H9 (cell line): ENCODE measurements around the gene SIRT6. TPM values are rescaled to one million over a fixed set of nuclear protein-coding genes. Genes with fewer than 3 reads are reported as not detected.

Source experiments
- DNase-seq: peaks from one replicate; pipeline ENCODE4 v3.0.0-alpha.2; 2017
- H2AFZ ChIP-seq: one replicate; pipeline ENCODE4 v1.6.1; 2013; ENCODE audit warnings: mild to moderate bottlenecking, low read length, control low read depth, moderate library complexity
- H2AK5ac ChIP-seq: 2 replicates; pipeline ENCODE4 v1.6.1; 2013; ENCODE audit warnings: low read length, control low read depth, mixed read lengths; ENCODE audit not compliant: insufficient read length
- H2BK120ac ChIP-seq: one replicate; pipeline ENCODE4 v1.6.1; 2013; ENCODE audit warnings: low read depth, mild to moderate bottlenecking, low read length, control low read depth, inconsistent platforms; ENCODE audit not compliant: poor library complexity, severe bottlenecking
- H2BK12ac ChIP-seq: 2 replicates; pipeline ENCODE4 v1.6.1; 2013; ENCODE audit warnings: low read length, control low read depth, mixed read lengths, low read depth; ENCODE audit not compliant: insufficient read length
- H2BK15ac ChIP-seq: 2 replicates; pipeline ENCODE4 v1.6.1; 2013; ENCODE audit warnings: low read depth, low read length, control low read depth
- H2BK20ac ChIP-seq: one replicate; pipeline ENCODE4 v1.6.1; 2013; ENCODE audit warnings: low read depth, mild to moderate bottlenecking, low read length, control low read depth, inconsistent platforms; ENCODE audit not compliant: poor library complexity, severe bottlenecking
- H2BK5ac ChIP-seq: 2 replicates; pipeline ENCODE4 v1.6.1; 2013; ENCODE audit warnings: low read length, control low read depth, mixed read lengths; ENCODE audit not compliant: insufficient read length
- H3K14ac ChIP-seq: 2 replicates; pipeline ENCODE4 v1.6.1; 2013; ENCODE audit warnings: low read length, control low read depth; ENCODE audit not compliant: insufficient read depth
- H3K18ac ChIP-seq: 2 replicates; pipeline ENCODE4 v1.6.1; 2013; ENCODE audit warnings: low read depth, mild to moderate bottlenecking, mixed read lengths, low read length, control low read depth; ENCODE audit not compliant: insufficient read length
- H3K23ac ChIP-seq: 2 replicates; pipeline ENCODE4 v1.6.1; 2013; ENCODE audit warnings: low read length, control low read depth, mixed read lengths, low read depth; ENCODE audit not compliant: insufficient read length
- H3K23me2 ChIP-seq: 2 replicates; pipeline ENCODE4 v1.6.1; 2013; ENCODE audit warnings: low read depth, mild to moderate bottlenecking, mixed read lengths, low read length, control low read depth; ENCODE audit not compliant: insufficient read length, poor library complexity, severe bottlenecking
- H3K27ac ChIP-seq: 2 replicates; pipeline ENCODE4 v1.5.1; 2013; ENCODE audit warnings: low read length, control low read depth, mixed read lengths, low read depth; ENCODE audit not compliant: insufficient read length
- H3K27me3 ChIP-seq: 2 replicates; pipeline ENCODE4 v1.6.1; 2013; ENCODE audit warnings: low read length, control low read depth, inconsistent platforms; ENCODE audit not compliant: insufficient read depth
- H3K4ac ChIP-seq: 2 replicates; pipeline ENCODE4 v1.6.1; 2013; ENCODE audit warnings: low read depth, mild to moderate bottlenecking, control low read depth, inconsistent platforms, low read length, moderate library complexity
- H3K4me1 ChIP-seq: 2 replicates; pipeline ENCODE4 v1.6.1; 2013; ENCODE audit warnings: low read length, control low read depth, inconsistent platforms; ENCODE audit not compliant: insufficient read depth
- H3K4me2 ChIP-seq: 2 replicates; pipeline ENCODE4 v1.6.1; 2013; ENCODE audit warnings: low read length, control low read depth, mixed read lengths; ENCODE audit not compliant: insufficient read length, insufficient read depth
- H3K56ac ChIP-seq: 2 replicates; pipeline ENCODE4 v1.6.1; 2013; ENCODE audit warnings: low read depth, mild to moderate bottlenecking, mixed read lengths, low read length, control low read depth; ENCODE audit not compliant: insufficient read length
- H3K79me1 ChIP-seq: 2 replicates; pipeline ENCODE4 v1.6.1; 2013; ENCODE audit warnings: low read depth, mild to moderate bottlenecking, moderate library complexity, low read length, control low read depth, inconsistent platforms; ENCODE audit not compliant: insufficient read depth, poor library complexity, severe bottlenecking
- H3K79me2 ChIP-seq: 2 replicates; pipeline ENCODE4 v1.6.1; 2013; ENCODE audit warnings: low read length, control low read depth, inconsistent platforms; ENCODE audit not compliant: insufficient read depth
- H3K9ac ChIP-seq: 2 replicates; pipeline ENCODE4 v1.6.1; 2013; ENCODE audit warnings: low read length, control low read depth, mixed read lengths; ENCODE audit not compliant: insufficient read length; ENCODE audit errors: extremely low read depth
- H3K9me3 ChIP-seq: one replicate; pipeline ENCODE4 v1.6.1; 2013; ENCODE audit warnings: low read depth, low read length, inconsistent platforms; ENCODE audit not compliant: control insufficient read depth
- H3T11ph ChIP-seq: one replicate; pipeline ENCODE4 v1.6.1; 2013; ENCODE audit warnings: mild to moderate bottlenecking, low read length, control low read depth, inconsistent platforms
- H4K20me1 ChIP-seq: one replicate; pipeline ENCODE4 v1.6.1; 2013; ENCODE audit not compliant: control insufficient read depth, insufficient read length, insufficient read depth
- H4K5ac ChIP-seq: 2 replicates; pipeline ENCODE4 v1.6.1; 2013; ENCODE audit warnings: low read depth, mild to moderate bottlenecking, mixed read lengths, low read length, control low read depth; ENCODE audit not compliant: insufficient read length
- H4K8ac ChIP-seq: replicated peaks from 2 replicates; pipeline ENCODE4 v1.6.1; 2013; ENCODE audit warnings: low read length, control low read depth, mixed read lengths, low read depth; ENCODE audit not compliant: insufficient read length
- H4K91ac ChIP-seq: 2 replicates; pipeline ENCODE4 v1.6.1; 2013; ENCODE audit warnings: low read depth, mild to moderate bottlenecking, moderate library complexity, mixed read lengths, low read length, control low read depth; ENCODE audit not compliant: insufficient read length
- H3K27ac Mint-ChIP-seq, 3 experiments: 2 replicates in 2 of 3; 3 replicates in 1 of 3; pipeline ENCODE4 v1.8.0; 2020 to 2021; ENCODE audit warnings: mixed read lengths in 3 of 3, mild to moderate bottlenecking in 1 of 3, moderate library complexity in 1 of 3
- H3K27me3 Mint-ChIP-seq: 2 replicates; pipeline ENCODE4 v1.8.0; 2021; ENCODE audit warnings: low read depth, mild to moderate bottlenecking, moderate library complexity, mixed read lengths
- H3K36me3 Mint-ChIP-seq, 3 experiments: 2 replicates in 2 of 3; 3 replicates in 1 of 3; pipeline ENCODE4 v1.8.0; 2020 to 2021; ENCODE audit warnings: low read depth in 3 of 3, mixed read lengths in 3 of 3; ENCODE audit not compliant: insufficient read depth in 1 of 3
- H3K4me1 Mint-ChIP-seq, 2 experiments: 2 replicates each; pipeline ENCODE4 v1.8.0; 2020; ENCODE audit warnings: mixed read lengths in 2 of 2
- H3K4me3 Mint-ChIP-seq, 2 experiments: 2 replicates in 1 of 2; 3 replicates in 1 of 2; pipeline ENCODE4 v1.8.0; 2020 to 2021; ENCODE audit warnings: mild to moderate bottlenecking in 2 of 2, mixed read lengths in 2 of 2, moderate library complexity in 1 of 2
- H3K9me3 Mint-ChIP-seq, 2 experiments: 2 replicates in 1 of 2; 3 replicates in 1 of 2; pipeline ENCODE4 v1.8.0; 2020; ENCODE audit warnings: mild to moderate bottlenecking in 2 of 2, mixed read lengths in 2 of 2, moderate library complexity in 1 of 2
- CTCF ChIP-seq: fragments of 200-600 bp; sonication (generic); conservative IDR thresholded peaks from 3 replicates; pipeline ENCODE4 v1.8.0; 2021; ENCODE audit warnings: antibody characterized with exemption, mild to moderate bottlenecking
- WGBS: extraction: QIAGEN DNeasy Blood & Tissue Kit; methylation state at CpG from one replicate; pipeline ENCODE4 v1.1.7; 2013; ENCODE audit warnings: missing lambda C conversion rate, low lambda C conversion rate, mixed read lengths; ENCODE audit not compliant: insufficient read length; ENCODE audit errors: extremely low coverage; 5-methylcytosine and 5-hydroxymethylcytosine counted together
- total RNA-seq: library from RNA; stranded (reverse); gene quantifications from 2 replicates; pipeline ENCODE4 v1.2.1, GENCODE V29; 2021

SIRT6 gene
- total RNA-seq, 1 experiment from 2014 or later: 24.9 TPM

DNA sequence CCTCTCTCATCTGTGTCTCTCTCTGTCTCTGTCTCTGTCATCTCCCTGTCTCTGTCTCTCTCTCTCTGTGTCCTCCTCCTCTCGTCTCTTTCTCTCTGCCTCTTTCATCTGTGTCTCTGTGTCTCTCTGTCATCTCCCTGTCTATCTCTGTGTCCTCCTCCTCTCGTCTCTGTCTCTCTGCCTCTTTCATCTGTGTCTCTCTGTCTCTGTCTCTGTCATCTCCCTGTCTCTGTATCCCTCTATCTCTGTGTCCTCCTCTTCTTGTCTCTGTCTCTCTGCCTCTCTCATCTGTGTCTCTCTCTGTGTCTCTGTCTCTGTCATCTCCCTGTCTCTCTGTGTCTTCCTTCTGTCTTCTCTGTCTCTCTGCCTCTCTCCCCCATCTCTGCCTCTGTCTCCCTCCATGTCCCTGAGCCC is 46.4 kb upstream of the SIRT6 start:
- H3K79me1 ChIP-seq: no peaks in the 10 kb centered on the region
- no peak overlapping the region for H3T11ph ChIP-seq
- H2BK12ac ChIP-seq: no peak overlapping the region
- H3K56ac ChIP-seq: no peak overlapping the region
- no peaks in the 10 kb centered on the region for H3K79me2 ChIP-seq
- Mint-ChIP-seq H3K27ac (no peak overlapping the region), H3K4me3 (no peak overlapping the region), H3K4me1 (0 out of 4 replicates have a peak, but pooled peaks cover 0 to 2% of the 10 kb centered on the region in 2 experiments), H3K27me3 (peaks cover 8% of the 10 kb centered on the region), H3K9me3 (peaks cover 1 to 5% of the 10 kb centered on the region in 2 experiments; a peak in 2 of 5 replicates), H3K36me3 (peaks cover 0 to 4% (median 0%) of the 10 kb centered on the region in 3 experiments; a peak in 2 of 7 replicates)
- H4K8ac ChIP-seq: no peak overlapping the region
- H4K5ac ChIP-seq: no peak overlapping the region
- no peaks in the 10 kb centered on the region for H3K9me3 ChIP-seq
- no peak overlapping the region for H3K14ac ChIP-seq
- no peak overlapping the region for H2BK5ac ChIP-seq
- no peak overlapping the region for H3K9ac ChIP-seq
- H2BK20ac ChIP-seq: no peak overlapping the region
- H3K18ac ChIP-seq: no peak overlapping the region
- no peak overlapping the region for H2BK120ac ChIP-seq
- no peak for TF ChIP-seq CTCF
- no peak overlapping the region for H4K91ac ChIP-seq
- H3K4me2 ChIP-seq: peak overlapping the region; percentile 6
- H2AFZ ChIP-seq: no peak overlapping the region
- WGBS: no CpG with 5 or more reads among the region's 2 CpGs
- H3K4me1 ChIP-seq: no peaks in the 10 kb centered on the region
- no peak overlapping the region for H3K27ac ChIP-seq
- H3K27me3 ChIP-seq: no peaks in the 10 kb centered on the region
- H3K23me2 ChIP-seq: peaks cover 3% of the 10 kb centered on the region
- no peak overlapping the region for H3K23ac ChIP-seq
- H4K20me1 ChIP-seq: peaks cover 3% of the 10 kb centered on the region
- no peak overlapping the region for H3K4ac ChIP-seq
- no peak for DNase-seq
- H2BK15ac ChIP-seq: no peak overlapping the region
- no peak overlapping the region for H2AK5ac ChIP-seq
